ENCODE measurements around the gene PTPRG.

DNA sequence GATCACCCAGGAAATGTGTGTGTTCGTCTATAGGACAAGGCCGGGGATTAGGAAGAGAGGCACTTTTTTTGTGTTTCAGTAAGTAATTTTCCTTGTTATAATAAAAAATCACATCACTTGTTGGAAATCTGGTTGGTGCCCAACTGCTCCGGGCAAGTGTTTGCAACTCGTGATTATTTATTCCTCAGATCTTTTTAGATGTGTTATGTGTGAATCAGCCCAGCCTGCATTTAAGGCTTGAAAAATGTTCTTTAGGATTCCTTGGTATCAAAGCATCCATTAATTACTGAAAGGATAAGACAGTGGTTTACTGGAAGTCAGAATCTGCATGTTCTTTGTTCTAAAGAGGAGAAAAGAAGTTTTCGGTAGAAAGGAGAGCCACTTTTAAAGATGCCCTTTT, 466.4 kb downstream of the PTPRG start:
- TF ChIP-seq, protein P1, sequence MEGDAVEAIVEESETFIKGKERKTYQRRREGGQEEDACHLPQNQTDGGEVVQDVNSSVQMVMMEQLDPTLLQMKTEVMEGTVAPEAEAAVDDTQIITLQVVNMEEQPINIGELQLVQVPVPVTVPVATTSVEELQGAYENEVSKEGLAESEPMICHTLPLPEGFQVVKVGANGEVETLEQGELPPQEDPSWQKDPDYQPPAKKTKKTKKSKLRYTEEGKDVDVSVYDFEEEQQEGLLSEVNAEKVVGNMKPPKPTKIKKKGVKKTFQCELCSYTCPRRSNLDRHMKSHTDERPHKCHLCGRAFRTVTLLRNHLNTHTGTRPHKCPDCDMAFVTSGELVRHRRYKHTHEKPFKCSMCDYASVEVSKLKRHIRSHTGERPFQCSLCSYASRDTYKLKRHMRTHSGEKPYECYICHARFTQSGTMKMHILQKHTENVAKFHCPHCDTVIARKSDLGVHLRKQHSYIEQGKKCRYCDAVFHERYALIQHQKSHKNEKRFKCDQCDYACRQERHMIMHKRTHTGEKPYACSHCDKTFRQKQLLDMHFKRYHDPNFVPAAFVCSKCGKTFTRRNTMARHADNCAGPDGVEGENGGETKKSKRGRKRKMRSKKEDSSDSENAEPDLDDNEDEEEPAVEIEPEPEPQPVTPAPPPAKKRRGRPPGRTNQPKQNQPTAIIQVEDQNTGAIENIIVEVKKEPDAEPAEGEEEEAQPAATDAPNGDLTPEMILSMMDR (IDR thresholded peaks at IDR 0.05 in 2 of 3, conservative IDR thresholded peaks at IDR 0.05 in 1 of 3; ENCODE audit: borderline replicate concordance in 1 of 3, insufficient read depth in 1 of 3, low read depth in 2 of 3, low read length in 2 of 3) = no peak
- TF ChIP-seq ZFX (IDR thresholded peaks at IDR 0.05) = no peak
